H54 (cell line): ENCODE results near the gene PIF1.

Source experiments
- DNase-seq: peaks from one replicate; pipeline ENCODE4 v3.0.0; 2011; ENCODE audit warnings: low spot score, mixed read lengths; ENCODE audit not compliant: insufficient read length
- FAIRE-seq: peaks from 3 replicates; lab custom pipeline; 2011; peaks lifted over from hg19 to GRCh38; lab: Jason Lieb, UNC
- POLR2A ChIP-seq: IDR thresholded peaks from 2 replicates; pipeline ENCODE4 v1.6.1; 2011; ENCODE audit warnings: low read depth, mild to moderate bottlenecking, low read length

The PIF1 gene

DNA sequence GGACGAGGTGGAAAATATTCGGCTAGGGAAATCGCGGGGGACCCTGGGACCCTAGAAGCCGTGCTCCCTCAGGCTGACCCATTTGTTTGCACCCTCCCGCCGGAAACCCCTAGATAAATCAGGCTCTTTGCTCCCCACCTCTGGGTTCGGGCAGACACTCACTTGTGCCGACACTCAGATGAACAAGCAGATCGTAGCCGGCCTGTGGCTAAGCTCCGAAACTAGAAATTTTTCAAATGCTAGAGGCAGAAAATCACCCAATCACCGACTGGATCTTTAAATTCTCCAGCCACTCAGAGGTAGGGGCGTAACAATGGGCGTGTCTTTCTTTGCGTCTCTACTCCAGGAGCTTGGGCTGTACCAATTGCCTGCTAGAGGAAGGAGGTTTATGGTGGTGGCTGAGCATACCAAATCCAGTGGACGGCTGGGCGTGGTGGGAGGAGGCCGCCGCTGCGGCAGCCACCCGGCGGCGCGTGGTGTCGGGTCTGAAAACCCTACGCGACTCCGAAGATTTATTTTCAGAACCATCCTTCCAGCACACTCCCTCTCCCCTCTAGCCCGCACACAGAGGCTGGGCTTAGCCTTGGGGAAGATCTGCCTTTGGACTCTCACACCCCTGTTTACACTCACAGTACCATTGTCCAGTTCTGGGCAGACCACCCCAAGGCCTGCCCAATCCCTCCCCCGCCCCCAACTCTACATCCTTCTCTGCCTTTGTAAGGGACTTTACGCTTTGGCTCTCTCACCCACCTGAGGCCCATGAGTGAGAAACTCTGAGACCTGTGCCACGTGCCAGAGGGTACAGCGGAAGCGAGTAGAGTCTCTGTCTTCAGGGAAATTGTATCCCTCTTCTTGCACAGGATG lies at the start of gene PIF1:
PIF1 (minus strand) TSS at position 217 of the 864 bp plus-strand sequence. CDS start 1,312 bp downstream, outside the sequence.
- DNase-seq (peak; percentile 75), FAIRE-seq (no peak)
- peak; percentile 46 for TF ChIP-seq POLR2A

GRCh38 chr15:64870353-64870752 lies 44.9 kb upstream of the PIF1 start:
- DNase-seq (no peak), FAIRE-seq (no peak)
- TF ChIP-seq POLR2A, result no peak

- no peak for TF ChIP-seq POLR2A
- DNase-seq (no peak), FAIRE-seq (no peak)
Observed at GRCh38 chr15:64869501-64869900, 44.1 kb upstream of the PIF1 start.

DNA sequence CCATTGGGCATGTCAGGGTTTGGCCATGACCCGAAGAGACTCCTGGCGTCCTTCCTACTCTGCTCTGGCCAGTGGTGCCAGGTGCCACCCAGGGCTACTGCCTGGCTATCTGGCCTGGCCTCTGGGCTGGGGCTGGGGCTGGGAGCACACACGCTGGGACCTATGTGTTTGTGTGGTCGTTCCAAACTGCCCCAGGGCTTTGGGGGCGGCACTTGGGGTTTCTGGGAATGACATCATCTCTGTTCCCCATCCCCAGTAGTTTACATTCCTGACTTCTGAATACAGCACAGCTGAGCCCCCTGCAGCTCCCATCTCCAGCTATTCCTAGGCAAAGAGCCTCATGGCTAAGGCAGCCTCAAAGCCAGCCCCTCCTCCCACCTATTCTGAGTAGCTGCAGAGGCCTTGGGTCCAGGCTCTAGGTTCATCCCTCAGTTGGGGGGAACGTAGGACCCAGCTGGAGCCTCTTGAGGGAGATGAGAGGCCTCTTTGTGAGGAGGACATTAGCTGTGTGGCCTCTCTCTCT lies 40.6 kb upstream of the PIF1 start:
- FAIRE-seq (no peak), DNase-seq (peak; percentile 50)
- TF ChIP-seq POLR2A, result no peak

GRCh38 chr15:64865126-64865997 lies 39.9 kb upstream of the PIF1 start:
- FAIRE-seq (no peak), DNase-seq (no peak)
- no peak for TF ChIP-seq POLR2A

DNA sequence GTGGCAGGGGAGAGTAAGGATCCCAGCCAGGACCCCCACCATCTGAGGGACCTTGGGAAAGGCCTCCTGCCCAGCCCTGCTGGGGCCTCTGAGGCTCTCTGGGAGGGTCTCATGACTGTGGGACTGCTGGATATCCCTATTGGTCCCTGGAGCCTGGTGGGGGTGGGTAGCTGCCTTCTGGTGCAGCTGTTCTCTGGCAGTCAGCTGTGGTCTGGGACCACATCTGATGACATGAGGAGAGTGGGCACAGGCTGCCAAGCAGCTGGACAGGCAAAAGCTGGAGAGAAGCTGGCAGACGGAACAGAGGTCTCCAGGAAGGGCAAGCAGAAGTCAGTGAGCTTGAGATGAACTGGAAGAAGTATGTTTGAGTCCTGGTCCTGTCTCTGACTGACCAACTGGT lies 38.6 kb upstream of the PIF1 start:
- no peak for DNase-seq
- TF ChIP-seq POLR2A, result no peak
- no peak for FAIRE-seq

- no peak for DNase-seq
- FAIRE-seq, result no peak
Observed at GRCh38 chr15:64862408-64862807, 37.0 kb upstream of the PIF1 start.

GRCh38 chr15:64861960-64862359 lies 36.5 kb upstream of the PIF1 start:
- DNase-seq (no peak), FAIRE-seq (no peak)
- no peak for TF ChIP-seq POLR2A

More at GRCh38 chr15:64862408-64862807, 37.0 kb upstream of the PIF1 start:
- no peak for TF ChIP-seq POLR2A

- FAIRE-seq (no peak), DNase-seq (no peak)
- TF ChIP-seq POLR2A, result no peak
Observed at GRCh38 chr15:64861331-64861730, 35.9 kb upstream of the PIF1 start.

DNA sequence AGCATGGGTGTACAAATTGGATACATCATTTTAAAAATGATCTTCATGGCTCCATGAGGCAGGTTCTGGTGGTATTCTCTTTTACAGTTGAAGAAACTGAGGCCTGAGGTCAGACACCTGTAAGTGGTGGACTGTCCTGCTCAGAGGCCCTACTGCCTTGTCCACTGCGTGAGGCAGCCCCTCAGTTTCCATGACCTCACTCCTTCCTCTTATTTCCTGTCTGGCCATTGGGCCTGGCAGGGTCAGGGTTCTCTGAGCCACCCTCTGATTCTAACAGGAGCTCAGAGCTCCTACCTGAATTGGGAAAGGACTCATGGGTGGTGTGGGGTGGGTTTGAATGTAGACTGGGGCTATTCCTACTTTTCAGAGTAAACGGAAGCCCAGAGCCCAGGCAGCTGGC lies 33.8 kb upstream of the PIF1 start:
- no peak for FAIRE-seq
- TF ChIP-seq POLR2A, result no peak
- no peak for DNase-seq

- FAIRE-seq (no peak), DNase-seq (no peak)
- TF ChIP-seq POLR2A, result no peak
Observed at GRCh38 chr15:64858021-64858575, 32.7 kb upstream of the PIF1 start.

- FAIRE-seq, result no peak
- no peak for DNase-seq
- no peak for TF ChIP-seq POLR2A
Observed at GRCh38 chr15:64857421-64857820, 32.0 kb upstream of the PIF1 start.

DNA sequence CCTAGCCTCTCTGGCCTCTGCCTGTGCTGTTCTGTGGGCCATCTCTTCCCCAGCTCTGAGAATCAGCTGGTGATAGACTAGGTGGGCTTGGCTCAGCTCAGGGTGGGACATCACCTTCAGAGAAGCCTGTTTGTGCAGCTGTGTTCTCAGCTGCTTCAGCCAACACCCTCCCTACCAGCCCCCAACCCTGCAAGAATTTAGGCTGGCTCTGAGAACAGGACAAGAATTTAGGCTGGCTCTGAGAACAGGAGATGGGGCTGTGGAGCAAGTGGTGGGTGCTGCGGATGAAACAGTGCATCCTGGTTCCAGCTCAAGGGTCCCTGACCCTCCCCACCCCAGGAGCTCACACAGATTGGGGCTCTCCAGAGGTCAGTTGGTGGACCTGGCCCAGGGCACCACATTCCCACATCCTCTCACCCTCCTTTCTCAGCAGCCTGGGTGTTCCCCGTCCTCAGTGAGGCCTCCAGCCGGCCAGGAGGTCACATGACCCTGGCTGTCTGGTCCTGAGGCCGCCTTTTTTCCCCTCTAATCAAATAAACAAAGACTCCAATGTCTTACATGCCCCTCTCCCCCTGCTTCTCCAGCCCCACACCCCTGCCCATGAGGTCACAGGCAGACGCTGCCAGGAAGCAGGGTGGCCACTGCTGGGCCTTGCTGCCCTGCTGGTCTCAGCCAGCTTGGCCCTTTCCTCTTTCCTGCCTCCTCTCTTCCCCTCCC lies 31.1 kb upstream of the PIF1 start:
- DNase-seq, result peak; percentile 12
- FAIRE-seq, result no peak
- no peak for TF ChIP-seq POLR2A
